Prostate gland (tissue), 2 donors: Measurements from ENCODE around the gene ELMOD1.

Source experiments
- POLR2A ChIP-seq: fragments of 450-650 bp; IDR thresholded peaks from one replicate; pipeline ENCODE4 v1.6.1; 2016; ENCODE audit warnings: antibody characterized with exemption, mild to moderate bottlenecking
- TF ChIP-seq, protein P1 (sequence below), 4 experiments: fragments of 200-600 bp in 2 of 4; fragments of 450-650 bp in 2 of 4; sonication (generic) in 2 of 4; IDR thresholded peaks; 1 replicate in 3 of 4; 2 replicates in 1 of 4; pipeline ENCODE4 v1.5.1; 2016 to 2019; ENCODE audit warnings: antibody characterized with exemption in 4 of 4, mild to moderate bottlenecking in 2 of 4, moderate library complexity in 2 of 4

DNA sequence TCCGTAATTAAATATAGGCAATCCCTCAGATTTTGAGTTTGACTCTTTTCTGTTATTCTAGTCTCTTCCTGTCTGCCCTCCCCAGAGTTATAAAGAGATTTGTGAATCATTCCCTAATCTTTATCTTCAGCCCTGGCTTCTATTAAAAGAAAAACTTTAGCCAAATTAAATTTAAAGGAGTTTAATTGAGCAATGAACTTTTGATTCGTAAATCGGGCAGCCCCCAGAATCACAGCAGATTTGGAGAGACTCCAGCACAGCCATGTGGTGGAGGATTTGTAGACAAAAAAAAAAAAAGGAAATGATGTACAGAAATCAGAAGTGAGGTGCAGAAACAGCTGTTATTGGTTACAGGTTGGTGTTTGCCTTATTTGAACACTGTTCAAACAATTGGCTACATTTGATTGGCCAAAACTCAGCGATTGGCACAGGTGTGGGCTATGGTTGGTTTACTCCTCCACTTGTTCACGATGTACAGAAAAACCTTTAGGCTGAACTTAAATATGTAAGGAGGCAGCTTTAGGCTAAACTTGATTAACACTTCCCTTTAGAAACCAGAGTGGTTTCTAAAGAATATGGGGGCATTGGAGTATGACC is 23.1 kb upstream of the ELMOD1 start:
- TF ChIP-seq, protein P1, sequence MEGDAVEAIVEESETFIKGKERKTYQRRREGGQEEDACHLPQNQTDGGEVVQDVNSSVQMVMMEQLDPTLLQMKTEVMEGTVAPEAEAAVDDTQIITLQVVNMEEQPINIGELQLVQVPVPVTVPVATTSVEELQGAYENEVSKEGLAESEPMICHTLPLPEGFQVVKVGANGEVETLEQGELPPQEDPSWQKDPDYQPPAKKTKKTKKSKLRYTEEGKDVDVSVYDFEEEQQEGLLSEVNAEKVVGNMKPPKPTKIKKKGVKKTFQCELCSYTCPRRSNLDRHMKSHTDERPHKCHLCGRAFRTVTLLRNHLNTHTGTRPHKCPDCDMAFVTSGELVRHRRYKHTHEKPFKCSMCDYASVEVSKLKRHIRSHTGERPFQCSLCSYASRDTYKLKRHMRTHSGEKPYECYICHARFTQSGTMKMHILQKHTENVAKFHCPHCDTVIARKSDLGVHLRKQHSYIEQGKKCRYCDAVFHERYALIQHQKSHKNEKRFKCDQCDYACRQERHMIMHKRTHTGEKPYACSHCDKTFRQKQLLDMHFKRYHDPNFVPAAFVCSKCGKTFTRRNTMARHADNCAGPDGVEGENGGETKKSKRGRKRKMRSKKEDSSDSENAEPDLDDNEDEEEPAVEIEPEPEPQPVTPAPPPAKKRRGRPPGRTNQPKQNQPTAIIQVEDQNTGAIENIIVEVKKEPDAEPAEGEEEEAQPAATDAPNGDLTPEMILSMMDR (IDR thresholded peaks at IDR 0.05) = no peak
- TF ChIP-seq POLR2A = no peak
